NK-92 (cell line): ENCODE measurements around the gene CALML6.

Experiments used
- DNase-seq: peaks from one replicate; lab custom pipeline; 2025; ENCODE audit not compliant: unreplicated experiment; lab: John Stamatoyannopoulos, UW

CALML6 gene

DNA sequence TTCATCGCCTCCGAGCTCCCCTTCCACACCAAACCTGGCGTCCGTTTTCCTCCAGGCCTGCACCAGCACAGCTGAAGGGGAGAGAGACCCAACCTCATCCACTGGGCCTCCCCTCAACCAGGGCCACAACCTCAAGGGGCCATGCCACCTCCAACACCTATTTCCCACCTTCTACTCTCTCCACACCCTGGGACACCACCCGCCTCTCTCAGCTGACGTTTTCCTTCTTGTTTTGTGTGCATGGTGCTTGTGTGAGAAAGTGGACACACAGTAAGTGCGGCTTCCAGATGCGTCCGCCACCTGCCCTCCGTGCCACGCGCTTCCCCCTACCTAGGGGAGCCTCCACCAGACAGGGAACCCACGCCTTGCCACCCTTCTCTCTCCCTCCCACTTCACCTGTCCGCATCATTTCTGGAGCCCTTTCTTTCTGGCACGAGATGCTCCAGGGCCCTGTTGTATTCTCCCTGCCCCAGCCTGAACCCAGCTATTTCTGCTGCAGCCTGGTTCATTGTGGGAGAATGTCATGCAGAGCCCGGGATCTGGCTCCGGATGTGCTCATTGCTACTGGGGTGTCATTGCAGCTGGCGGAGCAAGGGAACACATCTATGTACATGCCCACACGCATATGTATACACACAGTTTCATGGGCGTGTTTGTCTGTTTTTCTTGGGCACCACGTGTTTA is 22.8 kb upstream of the CALML6 start:
- no peak for DNase-seq

DNA sequence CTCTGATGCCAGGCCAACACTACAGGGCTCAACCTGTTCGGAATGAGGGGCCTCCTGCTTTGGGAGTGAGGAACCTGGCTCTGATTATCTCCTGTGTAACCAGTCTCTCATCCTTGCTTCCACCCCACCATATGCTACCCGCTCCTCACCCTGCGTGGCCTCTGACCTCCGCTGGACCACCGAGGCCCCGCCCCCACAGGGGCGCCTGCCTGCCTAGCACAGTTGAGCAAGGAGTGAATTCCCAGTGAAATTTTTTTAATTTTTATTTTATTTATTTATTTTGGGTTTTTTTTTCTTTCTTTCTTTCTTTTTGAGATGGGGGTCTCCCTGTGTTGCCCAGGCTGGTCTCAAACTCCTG is 22.3 kb upstream of the CALML6 start:
- no peak for DNase-seq

DNA sequence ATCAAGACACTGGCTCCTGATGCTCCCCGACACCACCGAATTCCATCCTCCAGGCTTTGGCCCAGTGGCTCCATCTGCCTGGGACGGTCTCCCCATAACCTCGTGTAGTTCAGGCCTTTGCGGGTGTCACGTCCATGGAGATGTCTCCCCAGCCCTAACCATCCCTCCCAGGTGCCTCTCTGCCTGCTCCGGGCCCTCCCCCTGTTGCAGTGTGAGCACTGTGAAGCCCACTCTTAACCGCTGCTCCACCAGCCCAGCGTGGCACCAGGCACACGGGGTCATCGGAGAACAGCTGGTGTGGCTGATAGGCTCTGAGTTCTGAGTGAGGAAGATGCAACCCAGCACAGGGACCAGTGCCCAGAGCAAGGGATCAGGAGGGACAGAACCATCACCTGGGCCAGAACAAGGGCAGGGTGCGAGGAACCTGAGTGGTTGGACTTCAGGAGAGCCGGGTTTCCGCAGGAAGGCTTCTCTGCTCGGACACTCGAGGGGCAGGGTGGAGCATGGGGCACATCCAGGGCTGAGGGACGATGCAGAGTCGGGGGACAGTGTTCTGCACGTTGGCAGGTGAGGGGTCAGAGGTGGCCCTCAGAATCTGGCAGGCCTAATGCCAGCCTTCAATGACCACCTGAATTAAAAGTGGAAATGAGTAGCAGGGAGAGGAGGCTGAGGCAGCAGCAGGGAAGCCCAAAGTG is 21.6 kb upstream of the CALML6 start:
- DNase-seq, result no peak

DNA sequence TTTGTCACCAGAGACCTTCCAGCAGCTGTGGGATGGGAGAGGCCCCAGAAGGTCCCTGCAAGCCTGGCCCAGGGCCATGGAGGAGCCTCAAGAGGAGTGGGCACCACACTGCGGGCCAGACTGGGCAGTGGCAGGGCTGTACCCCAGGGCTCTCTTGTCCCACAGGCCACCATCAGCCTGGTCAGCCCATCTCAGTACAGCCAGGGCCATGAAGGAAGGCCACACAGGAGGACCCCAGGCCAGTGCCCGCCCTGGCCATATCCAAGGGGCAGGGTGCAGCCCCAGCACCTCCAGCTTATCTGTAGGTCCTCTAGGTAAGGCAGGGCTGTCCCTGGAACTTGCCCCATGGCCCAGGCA is 21.1 kb upstream of the CALML6 start:
- DNase-seq, result no peak

DNA sequence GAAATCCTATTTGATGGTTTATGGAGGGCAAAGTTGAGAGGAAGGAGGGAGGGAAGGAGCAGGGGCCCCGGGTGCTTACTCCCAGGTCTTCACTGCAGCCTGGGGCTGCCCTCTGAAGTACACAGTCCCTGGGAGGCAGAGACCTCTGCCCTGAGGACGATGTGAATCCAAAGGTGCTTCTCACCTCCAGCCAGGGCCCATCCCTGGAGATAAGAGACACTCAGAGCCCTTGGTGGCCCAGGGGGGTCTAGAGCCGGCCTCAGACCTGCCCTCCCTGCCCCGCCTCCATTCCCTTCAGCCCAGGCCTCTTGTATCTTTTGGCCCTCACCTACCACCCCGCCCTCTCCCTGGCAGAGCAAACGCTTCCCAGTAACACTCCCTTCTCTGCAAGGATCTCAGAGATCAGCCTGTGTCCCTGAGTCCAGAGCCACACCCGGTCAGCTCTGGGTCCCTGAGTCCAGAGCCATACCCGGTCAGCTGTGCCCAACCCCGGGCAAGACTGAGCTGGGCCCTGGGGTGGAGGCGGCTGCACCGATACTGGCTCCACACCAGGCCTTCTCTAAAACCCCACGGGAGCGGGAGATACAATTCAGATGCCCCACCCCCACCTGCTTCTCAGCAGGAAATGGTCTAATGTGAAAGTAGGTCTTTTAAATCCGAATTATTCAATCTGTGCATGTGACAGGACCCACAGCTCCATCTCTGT is 20.6 kb upstream of the CALML6 start:
- no peak for DNase-seq

DNA sequence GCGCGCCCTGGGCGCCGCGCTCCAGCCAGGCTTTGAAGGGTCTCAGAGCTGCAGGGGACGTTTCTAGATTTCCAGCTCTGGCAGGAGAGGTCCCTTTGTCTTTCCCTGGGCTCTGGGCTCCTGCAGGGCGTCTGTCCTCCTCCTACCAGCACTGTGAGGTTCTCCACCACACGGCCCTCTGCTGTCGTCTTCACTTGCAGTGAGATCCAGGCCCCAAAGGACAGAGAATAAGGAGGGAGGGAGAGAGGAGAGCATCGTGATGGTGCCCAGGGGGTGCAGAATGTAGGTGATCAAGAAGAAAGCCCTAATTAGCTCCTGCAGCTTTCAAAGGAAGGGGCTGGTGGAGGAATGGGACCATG is 20.0 kb upstream of the CALML6 start:
- no peak for DNase-seq

DNA sequence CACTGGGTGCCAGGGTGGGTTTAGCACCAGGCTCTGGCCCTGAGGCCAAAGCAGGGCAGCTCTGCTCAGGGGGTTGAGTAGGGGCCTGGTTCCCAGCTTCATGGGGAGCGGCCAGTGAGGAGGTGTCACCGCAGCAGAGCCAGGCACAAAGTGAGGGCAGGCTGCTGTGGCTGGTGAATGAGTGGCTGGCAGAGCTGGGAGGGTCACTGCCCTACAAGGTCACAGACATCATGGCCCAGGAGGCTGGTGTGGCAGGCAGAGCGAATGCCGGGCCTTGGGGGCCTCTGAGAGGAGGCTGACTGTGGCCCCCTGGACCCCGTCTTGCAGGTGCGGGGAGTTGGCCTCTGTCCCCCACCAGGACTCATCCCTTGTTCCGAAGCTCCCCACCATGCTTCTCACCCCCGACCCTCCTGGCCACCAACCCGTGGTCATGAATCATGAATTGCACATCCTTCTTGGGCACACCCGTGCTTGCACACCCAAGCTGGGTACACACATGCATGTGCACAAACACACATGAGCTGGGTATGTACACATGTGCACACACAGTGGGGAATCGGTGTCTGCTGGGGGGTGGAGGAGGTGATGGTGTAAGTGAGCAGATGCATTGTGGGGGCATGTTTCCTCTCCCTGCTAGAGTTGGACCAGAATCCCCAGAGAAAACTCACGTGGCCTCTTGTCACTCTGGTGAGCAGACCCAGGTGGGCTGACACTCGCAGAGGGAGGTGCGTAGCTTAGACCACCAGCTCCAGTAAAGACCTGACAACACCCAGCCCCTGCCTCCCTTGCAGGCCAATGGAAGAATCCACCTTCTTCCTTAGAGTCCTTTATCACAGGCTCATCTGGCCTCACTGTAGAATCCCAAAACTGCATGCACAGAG is 19.4 kb upstream of the CALML6 start:
- DNase-seq, result no peak

DNA sequence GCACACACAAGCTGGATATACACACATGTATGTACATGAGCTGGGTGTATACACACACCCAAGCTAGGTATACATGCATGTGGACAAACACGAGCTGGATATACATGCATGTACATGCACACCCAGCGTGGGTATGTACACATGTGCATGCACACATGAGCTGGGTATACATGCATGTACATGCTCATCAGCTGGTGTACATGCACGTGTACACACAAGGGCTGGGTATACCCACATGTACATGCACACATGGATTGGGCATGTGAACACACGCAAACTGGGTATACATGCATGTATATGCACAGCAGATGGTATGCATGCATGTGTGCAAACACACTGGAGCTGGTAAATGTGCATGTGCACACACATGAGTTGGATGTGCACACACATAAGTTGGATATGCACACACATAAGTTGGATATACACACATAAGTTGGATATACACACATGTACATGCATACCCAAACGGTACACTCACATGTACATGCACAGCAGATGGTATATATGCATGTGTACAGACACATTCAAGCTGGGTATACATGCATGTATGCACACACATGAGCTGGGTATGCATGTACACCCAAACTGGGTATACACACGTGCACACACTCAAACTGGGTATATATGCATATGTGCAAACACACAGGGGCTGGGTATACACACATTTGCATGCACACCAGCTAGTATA is 16.7 kb upstream of the CALML6 start:
- DNase-seq, result no peak

DNA sequence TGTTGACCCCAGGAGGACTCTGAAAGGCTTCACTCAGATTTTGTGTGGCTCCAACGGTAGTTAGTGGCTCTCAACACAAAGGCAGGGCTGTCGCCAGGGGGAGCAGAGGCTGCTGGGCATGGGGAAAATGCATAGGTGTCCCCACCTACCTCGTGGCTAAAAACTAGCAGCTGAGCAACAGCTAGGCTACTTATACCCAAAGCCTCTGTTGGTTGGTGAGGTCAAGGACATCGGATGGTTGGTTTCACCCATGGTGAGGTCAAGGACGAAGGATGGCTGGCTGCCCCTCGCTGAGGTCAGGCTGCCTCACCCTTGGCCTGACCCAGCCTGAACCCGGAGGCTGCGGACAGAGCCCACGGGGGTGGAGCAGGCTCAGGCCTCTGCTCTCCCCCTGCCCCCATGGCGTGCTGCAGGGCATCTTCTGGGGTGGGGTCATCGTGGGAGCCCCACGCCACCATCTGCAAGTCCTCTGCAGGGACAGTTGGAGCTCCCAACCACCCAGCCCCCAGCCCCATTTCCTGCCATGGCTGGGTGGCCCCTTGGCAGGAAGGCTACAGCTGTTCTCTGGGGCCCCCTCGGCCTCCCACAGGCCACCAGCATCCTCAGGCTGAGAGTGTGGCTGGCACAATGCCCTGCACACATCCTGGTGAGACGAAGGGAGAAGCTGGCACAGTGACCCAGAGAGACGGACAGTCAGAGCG is 15.6 kb upstream of the CALML6 start:
- DNase-seq, result no peak

DNA sequence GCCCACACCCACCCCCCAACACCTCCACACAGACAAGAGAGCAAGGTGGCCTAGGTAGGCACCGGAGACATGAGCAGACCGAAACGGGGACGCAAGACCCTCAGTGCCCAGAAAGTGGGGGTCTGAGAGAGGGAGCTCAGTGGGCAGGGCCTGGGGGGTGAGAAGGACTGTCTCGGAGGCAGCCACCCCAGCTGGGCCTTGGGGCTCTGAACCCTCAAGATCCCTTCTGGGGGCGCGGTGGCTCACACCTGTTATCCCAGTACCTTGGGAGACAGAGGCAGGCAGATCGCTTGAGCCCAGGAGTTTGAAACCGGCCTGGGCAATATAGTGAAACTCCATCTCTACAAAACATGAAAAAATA is 15.1 kb upstream of the CALML6 start:
- no peak for DNase-seq

DNA sequence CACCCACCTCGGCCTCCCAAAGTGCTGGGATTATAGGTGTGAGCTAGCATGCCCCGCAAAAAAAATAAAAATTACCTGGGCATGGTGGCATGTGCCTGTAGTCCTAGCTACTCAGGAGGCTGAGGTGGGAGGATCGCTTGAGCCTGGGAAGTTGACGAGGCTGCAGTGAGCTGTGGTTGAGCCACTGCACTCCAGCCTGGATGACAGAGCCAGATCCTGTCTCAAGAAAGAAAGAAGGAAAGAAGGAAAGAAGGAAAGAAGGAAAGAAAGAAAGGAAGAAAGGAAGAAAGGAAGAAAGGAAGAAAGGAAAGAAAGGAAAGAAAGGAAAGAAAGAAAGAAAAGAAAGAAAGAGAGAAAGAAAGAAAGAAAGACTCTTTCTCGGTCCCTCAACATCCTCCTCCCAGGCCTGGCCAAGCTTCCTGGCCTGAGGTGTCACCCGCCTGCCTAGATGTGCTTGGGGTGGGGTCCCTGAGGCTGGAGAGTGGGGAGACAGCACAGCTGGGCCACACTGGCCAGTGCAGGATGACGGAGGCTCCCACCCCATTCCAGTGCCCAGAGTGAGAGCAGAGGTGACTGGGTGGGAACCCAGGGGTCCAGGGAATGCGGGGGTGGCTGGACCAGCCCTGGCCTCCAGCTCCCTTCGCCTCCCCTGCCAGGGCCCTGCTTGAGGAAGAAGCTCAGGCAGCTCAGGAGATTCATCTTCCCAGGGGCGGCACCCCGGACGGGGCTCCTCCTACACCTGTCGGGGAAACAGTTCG is 14.0 kb upstream of the CALML6 start:
- no peak for DNase-seq

DNA sequence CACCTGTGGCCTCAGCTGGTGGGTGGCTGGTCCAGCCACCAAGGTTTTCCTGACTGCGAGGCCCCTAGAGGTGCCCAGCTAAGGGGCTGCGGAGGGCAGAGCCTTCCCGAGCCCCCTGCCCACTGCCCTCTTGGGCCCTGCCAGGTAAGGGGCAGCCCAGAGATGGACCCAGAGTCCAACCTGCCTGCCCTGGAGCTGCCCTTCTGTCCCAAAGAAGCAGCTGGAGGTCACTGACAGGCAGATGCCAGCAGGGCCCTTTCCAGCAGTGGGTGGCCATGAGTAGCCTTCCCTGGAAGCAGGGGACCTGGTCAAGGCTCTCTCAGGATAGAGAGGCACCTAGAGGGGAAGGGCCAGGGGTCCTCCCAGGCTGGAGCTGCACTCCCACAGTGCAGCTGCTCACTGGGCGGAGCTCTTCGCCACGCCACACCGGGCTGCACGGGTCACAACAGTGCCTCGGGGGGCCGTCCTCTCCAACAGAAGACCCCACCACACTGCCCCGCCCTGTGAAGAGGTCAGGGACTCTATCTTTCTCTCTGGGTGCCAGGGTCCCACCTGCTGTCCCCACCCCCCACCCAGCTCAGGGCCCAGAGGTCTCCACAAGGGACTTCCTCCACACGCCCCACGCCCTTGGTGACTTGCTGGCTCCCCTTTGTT is 13.3 kb upstream of the CALML6 start:
- DNase-seq, result no peak

DNA sequence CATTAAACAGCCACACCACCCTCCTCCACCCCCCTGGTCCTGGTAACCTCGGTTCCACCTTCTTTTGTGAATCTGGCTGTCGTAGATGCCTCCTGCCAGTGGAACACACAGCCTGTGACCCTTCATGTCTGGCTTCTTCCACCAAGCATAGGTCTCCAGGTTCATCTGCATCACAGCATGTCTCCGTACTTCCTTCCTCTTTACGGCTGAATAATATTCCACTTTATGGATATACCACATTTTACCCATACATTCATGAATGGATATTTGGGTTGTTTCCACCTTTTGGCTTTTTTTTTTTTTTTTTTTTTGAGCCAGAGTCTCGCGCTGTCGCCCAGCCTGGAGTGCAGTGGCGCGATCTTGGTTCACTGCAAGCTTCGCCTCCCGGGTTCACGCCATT is 11.8 kb upstream of the CALML6 start:
- no peak for DNase-seq

DNA sequence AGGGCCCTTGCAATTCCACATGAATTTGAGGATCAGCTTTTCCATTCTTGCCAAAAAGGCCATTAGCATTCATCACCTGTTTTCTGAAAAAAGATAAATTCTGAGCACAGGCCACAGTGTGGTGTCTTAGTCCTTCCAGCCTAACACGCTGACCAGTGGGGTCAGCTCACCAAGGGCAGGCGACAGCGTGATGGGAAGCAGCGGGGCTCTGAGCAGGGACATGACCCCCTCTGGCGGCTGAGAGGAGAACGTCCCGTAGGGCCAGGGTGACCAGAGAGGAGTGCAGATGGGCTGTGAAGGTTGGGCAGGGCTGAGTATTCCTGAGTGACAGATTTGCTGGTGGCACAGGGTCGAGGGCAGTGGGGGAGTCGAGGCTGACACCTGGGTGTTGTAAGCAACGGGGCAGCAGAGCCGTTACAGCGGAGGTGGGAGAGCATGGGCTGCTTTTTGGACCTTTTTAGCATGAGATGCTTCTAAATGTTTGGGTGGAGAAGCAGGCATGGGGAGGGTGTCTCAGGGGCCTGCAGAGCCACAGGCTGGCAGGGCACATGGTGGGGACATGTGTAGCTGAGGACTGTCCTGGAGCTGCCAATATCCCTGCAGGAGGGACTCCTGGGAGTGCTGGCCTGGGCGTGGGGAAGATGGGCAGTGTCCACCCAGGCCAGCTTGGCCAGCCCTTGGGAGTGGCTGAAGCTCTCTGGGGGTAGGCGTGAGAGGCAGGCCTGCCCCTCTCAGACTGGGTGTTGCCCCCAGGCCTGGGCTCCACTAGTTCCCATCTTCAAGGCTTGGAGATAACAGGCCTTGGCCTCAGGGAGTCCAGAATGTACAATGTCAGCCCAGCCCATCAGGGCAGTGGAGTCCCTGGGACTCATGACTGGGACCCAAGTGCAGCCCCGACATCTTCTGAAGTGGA is 8.6 kb upstream of the CALML6 start:
- DNase-seq, result no peak

DNA sequence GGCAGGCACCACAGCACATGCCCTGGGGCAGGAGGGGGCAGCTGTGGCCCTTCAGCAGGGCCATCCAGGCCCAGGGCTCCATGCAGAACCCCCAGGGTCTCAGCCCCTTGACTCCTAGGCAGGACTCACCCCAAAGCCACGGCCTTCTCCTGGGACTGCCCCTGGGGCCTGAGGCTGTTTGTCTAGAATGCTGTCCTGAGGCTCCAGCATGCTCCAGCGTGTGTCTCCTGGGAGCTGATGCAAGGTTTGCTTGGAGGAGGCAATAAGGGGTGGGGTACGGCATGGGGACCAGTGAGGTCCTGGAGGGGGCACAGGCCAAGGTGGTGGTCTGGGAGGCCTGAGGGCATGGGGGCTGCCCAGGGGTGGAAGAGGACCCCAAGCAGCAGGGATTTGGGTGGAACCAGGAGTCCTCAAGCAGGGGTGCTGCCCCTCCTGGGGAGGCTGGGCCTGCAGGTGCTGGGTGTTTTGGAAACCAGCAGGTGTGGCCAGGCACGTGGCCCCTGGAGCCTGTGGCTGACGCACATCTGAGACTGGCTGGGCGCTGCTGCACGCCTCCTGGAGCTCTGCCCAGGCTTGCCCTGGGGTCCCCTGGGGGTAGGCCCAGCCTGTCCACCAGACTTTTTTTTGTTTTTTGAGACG is 7.8 kb upstream of the CALML6 start:
- no peak for DNase-seq

DNA sequence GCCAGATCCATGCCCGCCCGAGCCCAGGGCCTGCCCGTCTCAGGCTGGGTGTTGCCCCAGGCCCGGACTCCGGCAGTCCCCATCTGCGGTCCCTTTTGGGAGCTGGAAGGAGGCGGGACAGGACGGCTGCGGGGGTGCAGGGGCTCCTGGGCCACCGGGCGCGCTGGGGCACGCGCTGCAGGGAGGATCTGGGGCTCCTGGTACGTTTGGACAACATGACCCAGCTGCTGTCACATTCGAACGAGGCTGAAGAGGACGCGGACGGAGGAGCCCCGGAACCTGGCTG is 6.6 kb upstream of the CALML6 start:
- no peak for DNase-seq

DNA sequence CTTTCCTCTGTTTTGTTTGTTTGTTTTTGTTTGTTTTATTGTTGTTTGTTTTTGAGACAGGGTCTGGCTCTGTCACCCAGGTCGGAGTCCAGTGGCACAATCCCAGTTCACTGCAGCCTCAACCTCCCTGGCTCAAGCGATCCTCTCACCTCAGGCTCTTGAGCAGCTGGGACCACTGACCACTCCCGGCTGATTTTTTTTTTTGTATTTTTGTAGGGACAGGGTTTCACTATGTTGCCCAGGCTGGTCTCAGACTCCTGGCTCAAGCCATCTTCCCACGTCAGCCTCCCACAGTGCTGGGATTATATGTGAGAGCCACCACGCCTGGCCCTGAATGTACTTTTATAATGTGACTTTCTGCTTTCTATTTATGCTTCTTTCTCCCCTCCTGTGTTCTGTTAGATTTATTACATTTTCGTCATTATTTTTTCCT is 5.0 kb upstream of the CALML6 start:
- no peak for DNase-seq
